OCI-LY3 (cell line): Measurements from ENCODE around the gene NEK9.

ENCODE experiments used
- CTCF ChIP-seq: fragments of 200-600, 300-600 bp; sonication (generic); IDR thresholded peaks from 2 replicates; pipeline ENCODE4 v1.5.1; 2014; ENCODE audit warnings: antibody characterized with exemption, low read length, low read depth
- EZH2phosphoT487 ChIP-seq: fragments of 200-600 bp; shearing (Covaris generic); IDR thresholded peaks from 2 replicates; pipeline ENCODE4 v1.6.1; 2018; ENCODE audit warnings: antibody characterized with exemption, mixed run types, low read depth

GRCh38 chr14:75109877-75110276 is 17.0 kb downstream of the NEK9 start:
- TF ChIP-seq CTCF (no peak), EZH2phosphoT487 (no peak)
